HG02938 (cell line): ENCODE measurements around the gene HOXB8.

Source experiments
- ATAC-seq: cut with Tn5 transposase; IDR thresholded peaks from one replicate; pipeline ENCODE4 v1.9.1; 2021; ENCODE audit warnings: mild to moderate bottlenecking, moderate library complexity; ENCODE audit not compliant: unreplicated experiment

The HOXB8 gene

GRCh38 chr17:48569674-48570324 is 45.3 kb downstream of the HOXB8 start:
- ATAC-seq = no peak

DNA sequence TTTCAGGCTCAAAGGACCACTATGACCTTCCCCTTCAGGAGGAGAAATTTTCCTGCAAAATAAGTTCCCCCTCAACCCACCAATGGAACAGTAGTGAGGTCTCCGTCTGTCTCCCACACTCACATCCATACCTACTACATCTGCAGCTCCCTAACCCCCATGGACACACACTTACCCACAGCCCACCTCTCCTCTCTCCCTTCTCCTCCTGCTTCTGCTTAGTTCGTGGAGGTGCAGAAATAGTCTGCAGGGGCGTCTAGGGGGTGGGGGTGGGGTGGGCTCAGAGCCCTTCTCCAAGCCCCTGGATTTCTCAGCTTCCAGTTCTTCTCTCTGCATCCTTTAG is 45.9 kb downstream of the HOXB8 start:
- no peak for ATAC-seq

GRCh38 chr17:48568499-48569239 is 46.4 kb downstream of the HOXB8 start:
- no peak for ATAC-seq

GRCh38 chr17:48567646-48568354 is 47.3 kb downstream of the HOXB8 start:
- ATAC-seq = no peak

DNA sequence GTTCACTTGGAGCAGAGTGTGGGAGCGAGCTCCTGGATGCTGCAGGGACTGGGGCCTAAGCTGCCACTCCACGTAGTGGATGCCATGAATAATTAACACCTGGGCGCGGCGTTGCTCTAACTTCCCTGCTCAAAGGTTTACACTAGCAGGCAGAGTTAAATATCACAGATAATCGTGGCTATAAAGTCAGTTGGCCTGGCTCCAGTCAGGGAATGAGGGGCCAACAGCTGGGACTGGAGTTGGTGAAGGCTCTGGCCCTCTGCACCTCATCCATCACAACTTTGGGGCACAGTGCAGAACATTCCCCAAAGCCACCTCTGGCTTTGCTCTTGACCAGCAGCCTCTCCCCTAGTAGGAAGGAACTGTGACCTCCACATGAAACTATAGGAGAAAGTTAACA is 47.9 kb downstream of the HOXB8 start:
- no peak for ATAC-seq

- ATAC-seq = no peak
These were observed 48.4 kb downstream of the HOXB8 start for GRCh38 chr17:48566717-48567116.

DNA sequence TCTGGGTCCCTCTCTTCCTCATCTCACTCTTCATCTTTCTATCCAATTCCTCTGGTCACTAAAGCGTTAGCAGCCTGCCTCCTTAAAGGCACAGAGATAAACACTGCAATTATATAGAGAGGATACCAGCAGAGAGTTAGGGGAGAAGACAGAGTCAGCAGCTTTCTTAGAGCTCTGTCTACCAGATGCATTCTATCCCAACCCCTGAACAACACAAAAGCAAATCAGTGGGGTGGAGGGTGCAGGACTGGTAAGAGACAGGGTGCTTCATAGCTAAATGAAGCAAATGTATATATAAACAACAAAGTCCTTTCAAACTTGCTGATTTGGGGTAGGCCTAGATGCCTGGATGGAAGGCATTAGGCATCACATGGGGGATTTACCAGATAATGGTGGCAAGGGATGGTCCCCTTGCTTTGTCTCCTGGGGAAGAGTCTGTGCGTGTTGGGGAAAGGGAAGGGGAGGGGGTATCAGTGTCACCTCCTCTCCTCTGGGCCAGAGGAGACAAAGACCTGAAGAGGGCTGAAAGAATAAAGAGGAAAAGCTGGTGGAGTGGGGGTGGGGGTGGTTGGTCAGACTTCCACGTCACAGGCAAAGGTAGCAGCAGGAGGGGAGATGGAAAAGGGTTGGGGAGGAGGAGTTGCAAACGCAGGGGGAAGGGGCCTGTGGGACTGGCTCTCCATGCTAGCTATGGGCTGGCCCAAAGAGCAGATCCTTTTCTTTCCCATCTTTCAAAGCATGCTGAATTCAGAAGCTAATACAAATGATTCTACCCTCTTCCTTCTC is 49.0 kb downstream of the HOXB8 start:
- no peak for ATAC-seq

DNA sequence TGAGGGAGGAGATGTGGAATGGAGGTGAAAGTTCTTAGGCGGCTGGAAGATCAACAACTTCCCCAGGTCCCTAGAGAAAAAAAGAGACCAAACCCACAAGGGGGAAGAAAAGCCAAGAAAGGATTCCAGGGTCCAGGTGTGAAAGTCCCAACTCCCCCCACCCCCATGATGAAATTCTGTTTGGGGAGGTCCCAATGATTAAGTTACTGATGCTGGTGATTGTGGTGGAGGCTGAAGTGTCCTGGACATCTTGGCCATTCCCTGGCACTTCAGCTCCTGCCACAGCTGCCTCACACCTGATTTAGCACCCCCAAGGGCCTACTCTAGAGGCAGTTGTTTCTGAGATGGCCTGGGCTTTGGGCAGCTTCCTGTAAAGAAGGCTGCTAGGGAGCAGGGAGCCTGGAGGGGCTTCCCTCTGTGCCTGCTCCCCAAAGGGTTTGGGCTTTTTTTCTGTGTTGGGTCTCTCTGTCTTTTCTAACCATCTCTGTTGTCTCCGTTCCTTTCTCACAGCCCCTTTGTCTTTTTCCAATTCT is 50.0 kb downstream of the HOXB8 start:
- ATAC-seq = no peak

DNA sequence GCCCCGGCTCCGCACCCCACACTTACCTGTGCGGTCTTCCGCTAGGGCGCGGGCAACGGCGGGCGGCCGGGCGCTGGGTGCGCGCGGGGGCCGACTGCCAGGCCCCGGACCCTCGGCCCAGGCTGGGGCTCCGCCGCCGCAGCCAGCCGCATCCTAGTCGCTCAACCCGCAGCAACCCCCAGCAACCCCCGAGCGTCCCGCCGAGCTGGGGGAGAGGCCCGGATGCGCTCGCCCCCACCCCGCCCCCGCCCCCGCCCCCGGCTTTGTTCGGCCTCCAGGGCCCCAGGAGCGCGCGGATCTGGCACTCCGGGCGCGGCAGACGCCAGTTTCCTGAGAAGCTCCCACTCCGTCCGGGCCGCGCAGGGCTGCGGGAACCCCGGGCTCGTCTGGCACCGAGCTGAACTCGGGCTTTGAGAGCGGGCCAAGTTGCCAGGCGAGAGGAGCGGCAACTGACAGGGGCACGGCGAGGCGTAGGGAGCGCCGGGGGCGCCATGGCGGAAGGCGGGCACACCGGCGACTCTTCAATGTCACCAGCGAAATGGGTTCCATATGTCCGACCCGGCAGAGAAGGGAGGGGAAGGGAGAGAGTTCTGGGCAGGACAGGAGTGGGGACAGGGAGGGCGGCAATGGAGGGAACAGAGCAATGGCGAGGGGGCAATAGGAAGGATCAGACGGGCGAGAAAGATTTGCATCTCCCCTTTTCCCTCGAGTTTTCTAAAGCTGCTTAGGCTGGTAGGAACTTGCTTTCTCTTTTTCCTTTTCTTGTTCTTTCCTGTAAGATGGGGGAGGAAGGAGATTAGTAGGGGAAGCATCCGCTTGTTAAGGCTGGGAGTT is 50.7 kb downstream of the HOXB8 start:
- ATAC-seq = no peak

DNA sequence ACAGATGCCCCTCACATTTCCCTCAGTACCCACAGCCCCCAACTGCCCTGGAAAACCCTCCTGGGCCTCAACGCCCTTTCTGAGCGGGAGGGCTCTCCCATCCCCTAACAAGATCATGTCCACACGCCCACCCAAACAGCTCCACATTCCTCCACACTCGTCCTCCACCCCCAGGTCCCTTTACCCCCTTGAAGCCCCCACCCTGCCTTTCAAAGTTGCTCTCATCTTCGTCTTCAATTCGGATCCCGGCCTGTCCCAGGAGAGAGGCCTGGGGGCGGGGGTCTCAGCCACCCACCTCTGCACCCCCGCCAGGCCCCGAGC is 51.3 kb downstream of the HOXB8 start:
- no peak for ATAC-seq

GRCh38 chr17:48563385-48563838 is 51.7 kb downstream of the HOXB8 start:
- ATAC-seq = no peak

- no peak for ATAC-seq
These were observed 52.2 kb downstream of the HOXB8 start for GRCh38 chr17:48562934-48563333.
